H1 (cell line): ENCODE results near the gene ZMIZ1. TPM values are rescaled to one million over a fixed set of nuclear protein-coding genes. Genes with fewer than 3 reads are reported as not detected.
A peak's percentile ranks its signal among the peaks of the same experiment; 100 is the strongest.

ENCODE experiments used
- CTCF ChIA-PET: fragments of 300-600 bp; sonication (Branson Sonifier 250); formaldehyde crosslinking; loops from one replicate; lab custom pipeline; 2021; ENCODE audit not compliant: partially characterized antibody; lab: Charles Lee
- POLR2A ChIA-PET: fragments of 300-600 bp; sonication (Branson Sonifier 250); formaldehyde crosslinking; loops from one replicate; lab custom pipeline; 2021; ENCODE audit warnings: inconsistent platforms; ENCODE audit not compliant: partially characterized antibody; lab: Charles Lee
- DNase-seq, 2 experiments: peaks; one replicate each; pipeline versions ENCODE4 v3.0.0 to v3.0.0-alpha.2; 2010 to 2022; ENCODE audit warnings: low spot score in 2 of 2, low read depth in 1 of 2, mixed read lengths in 1 of 2
- FAIRE-seq: peaks from 2 replicates; lab custom pipeline; 2011; peaks lifted over from hg19 to GRCh38; lab: Jason Lieb, UNC
- H2AFZ ChIP-seq: 2 replicates; pipeline ENCODE4 v1.8.1; 2012; ENCODE audit warnings: low read length, inconsistent platforms
- H2AK5ac ChIP-seq: 2 replicates; pipeline ENCODE4 v1.6.1; 2013; ENCODE audit warnings: low read depth, low read length
- H2BK120ac ChIP-seq: replicated peaks from 2 replicates; pipeline ENCODE3; 2013; ENCODE audit warnings: low read depth, low read length, inconsistent platforms
- H2BK12ac ChIP-seq: 2 replicates; pipeline ENCODE4 v1.6.1; 2013; ENCODE audit warnings: low read depth, low read length
- H2BK15ac ChIP-seq: 2 replicates; pipeline ENCODE4 v1.6.1; 2013; ENCODE audit warnings: low read length
- H2BK20ac ChIP-seq: 2 replicates; pipeline ENCODE4 v1.6.1; 2013; ENCODE audit warnings: low read length
- H2BK5ac ChIP-seq: 2 replicates; pipeline ENCODE4 v1.6.1; 2013; ENCODE audit warnings: low read depth, low read length
- H3K14ac ChIP-seq: 2 replicates; pipeline ENCODE4 v1.6.1; 2013; ENCODE audit warnings: inconsistent platforms; ENCODE audit not compliant: insufficient read length
- H3K18ac ChIP-seq: 2 replicates; pipeline ENCODE4 v1.6.1; 2013; ENCODE audit warnings: low read length; ENCODE audit errors: extremely low read depth
- H3K23ac ChIP-seq: 2 replicates; pipeline ENCODE4 v1.6.1; 2013; ENCODE audit warnings: inconsistent platforms; ENCODE audit not compliant: insufficient read length
- H3K23me2 ChIP-seq: 2 replicates; pipeline ENCODE4 v1.6.1; 2013; ENCODE audit warnings: low read depth, low read length
- H3K27ac ChIP-seq: 2 replicates; pipeline ENCODE4 v1.6.1; 2011; ENCODE audit warnings: low read depth, low read length, inconsistent platforms
- H3K27me3 ChIP-seq, 4 experiments: replicated peaks in 1 of 4; 1 replicate in 1 of 4; 2 replicates in 3 of 4; pipeline versions ENCODE4 v1.6.1 to v1.8.1; 2011 to 2013; ENCODE audit warnings: low read length in 3 of 4, mild to moderate bottlenecking in 3 of 4, inconsistent platforms in 2 of 4, mixed read lengths in 2 of 4, moderate library complexity in 1 of 4; ENCODE audit not compliant: control insufficient read depth in 3 of 4, insufficient read depth in 3 of 4; ENCODE audit errors: extremely low read depth in 1 of 4
- H3K36me3 ChIP-seq, 4 experiments: 2 replicates each; pipeline versions ENCODE4 v1.6.1 to v1.8.1; 2011 to 2013; ENCODE audit warnings: mild to moderate bottlenecking in 4 of 4, low read length in 3 of 4, moderate library complexity in 2 of 4, control low read depth in 1 of 4, inconsistent platforms in 1 of 4; ENCODE audit not compliant: insufficient read depth in 4 of 4, control insufficient read depth in 2 of 4
- H3K4ac ChIP-seq: replicated peaks from 2 replicates; pipeline ENCODE3; 2013; ENCODE audit warnings: low read length, low read depth, mixed read lengths, inconsistent platforms; ENCODE audit not compliant: insufficient read length
- H3K4me1 ChIP-seq, 4 experiments: replicated peaks in 1 of 4; 1 replicate in 1 of 4; 2 replicates in 3 of 4; pipeline versions ENCODE4 v1.6.1 to v1.8.1; 2011 to 2013; ENCODE audit warnings: low read length in 3 of 4, inconsistent platforms in 2 of 4, mixed read lengths in 1 of 4; ENCODE audit not compliant: insufficient read depth in 4 of 4, control insufficient read depth in 3 of 4
- H3K4me2 ChIP-seq, 2 experiments: 2 replicates each; pipeline versions ENCODE4 v1.6.1 to v1.8.1; 2011 to 2013; ENCODE audit warnings: low read depth in 2 of 2, low read length in 2 of 2, control low read depth in 1 of 2, inconsistent platforms in 1 of 2, mild to moderate bottlenecking in 1 of 2; ENCODE audit not compliant: insufficient read depth in 1 of 2
- H3K4me3 ChIP-seq, 4 experiments: fragments of 200-600, 300-600 bp in 1 of 4; sonication (generic), shearing (Covaris generic), sonication (Bioruptor Twin) in 1 of 4; 2 replicates each; pipeline versions ENCODE4 v1.5.1 to v1.8.1; 2011 to 2016; ENCODE audit warnings: low read length in 4 of 4, low read depth in 3 of 4, control low read depth in 2 of 4, inconsistent platforms in 2 of 4, mild to moderate bottlenecking in 2 of 4, mixed read lengths in 1 of 4, moderate library complexity in 1 of 4; ENCODE audit not compliant: insufficient read depth in 2 of 4; ENCODE audit errors: extremely low read depth in 1 of 4
- H3K56ac ChIP-seq: replicated peaks from 2 replicates; pipeline ENCODE3; 2013; ENCODE audit warnings: low read depth, mild to moderate bottlenecking, mixed read lengths, low read length, inconsistent platforms; ENCODE audit not compliant: insufficient read length
- H3K79me1 ChIP-seq: 2 replicates; pipeline ENCODE4 v1.6.1; 2013; ENCODE audit warnings: low read depth, low read length, control low read depth
- H3K79me2 ChIP-seq, 2 experiments: 2 replicates each; pipeline versions ENCODE4 v1.6.1 to v1.8.1; 2012 to 2013; ENCODE audit warnings: low read length in 2 of 2, mild to moderate bottlenecking in 2 of 2, inconsistent platforms in 1 of 2; ENCODE audit not compliant: insufficient read depth in 2 of 2, control insufficient read depth in 1 of 2
- H3K9ac ChIP-seq, 4 experiments: replicated peaks in 1 of 4; 1 replicate in 1 of 4; 2 replicates in 3 of 4; pipeline versions ENCODE4 v1.6.1 to v1.8.1; 2011 to 2013; ENCODE audit warnings: low read depth in 3 of 4, low read length in 3 of 4, control low read depth in 2 of 4, mild to moderate bottlenecking in 2 of 4, moderate library complexity in 2 of 4, inconsistent platforms in 1 of 4; ENCODE audit errors: extremely low read depth in 1 of 4
- H3K9me3 ChIP-seq, 2 experiments: 2 replicates each; pipeline versions ENCODE4 v1.6.1 to v1.8.1; 2012 to 2013; ENCODE audit warnings: mild to moderate bottlenecking in 2 of 2, moderate library complexity in 2 of 2, control low read depth in 1 of 2, inconsistent platforms in 1 of 2, low read depth in 1 of 2, low read length in 1 of 2, mixed read lengths in 1 of 2; ENCODE audit not compliant: insufficient read depth in 2 of 2
- H4K20me1 ChIP-seq, 2 experiments: replicated peaks in 1 of 2; 2 replicates each; pipeline versions ENCODE3 to v1.8.1; 2011 to 2013; ENCODE audit warnings: inconsistent platforms in 2 of 2, low read length in 2 of 2, mild to moderate bottlenecking in 1 of 2; ENCODE audit not compliant: insufficient read depth in 2 of 2, control insufficient read depth in 1 of 2
- H4K5ac ChIP-seq: 2 replicates; pipeline ENCODE4 v1.6.1; 2013; ENCODE audit warnings: low read length, low read depth, mixed read lengths, inconsistent platforms; ENCODE audit not compliant: insufficient read length
- H4K8ac ChIP-seq: 2 replicates; pipeline ENCODE4 v1.8.0; 2013; ENCODE audit warnings: mild to moderate bottlenecking, moderate library complexity, low read length, inconsistent platforms; ENCODE audit not compliant: insufficient read depth; ENCODE audit errors: extremely low read depth
- H4K91ac ChIP-seq: replicated peaks from 2 replicates; pipeline ENCODE3; 2013; ENCODE audit warnings: low read length, mixed read lengths, inconsistent platforms; ENCODE audit not compliant: insufficient read length
- CBX8 ChIP-seq: fragments of 300-800, 300-1000 bp; sonication (generic); IDR thresholded peaks from 2 replicates; pipeline ENCODE4 v1.7.1; 2016; ENCODE audit warnings: low read depth, low read length, borderline replicate concordance
- CEBPB ChIP-seq: IDR thresholded peaks from 2 replicates; pipeline ENCODE4 v1.6.1; 2012; ENCODE audit warnings: low read depth, low read length
- FOSL1 ChIP-seq: IDR thresholded peaks from 2 replicates; pipeline ENCODE4 v1.6.1; 2011; ENCODE audit warnings: mild to moderate bottlenecking, low read depth, low read length, moderate library complexity; ENCODE audit not compliant: insufficient read depth
- KDM5A ChIP-seq: fragments of 200-600 bp; IDR thresholded peaks from 2 replicates; pipeline ENCODE4 v1.7.1; 2012; ENCODE audit warnings: mild to moderate bottlenecking, low read length, inconsistent platforms, mixed read lengths
- PHF8 ChIP-seq: fragments of 200-600 bp; sonication (generic); conservative IDR thresholded peaks from 2 replicates; pipeline ENCODE4 v1.7.1; 2012; ENCODE audit warnings: low read depth, mild to moderate bottlenecking, inconsistent platforms, low read length, moderate library complexity
- POLR2A ChIP-seq, 2 experiments: IDR thresholded peaks; 1 replicate in 1 of 2; 2 replicates in 1 of 2; pipeline ENCODE4 v1.6.1; 2011; ENCODE audit warnings: low read depth in 2 of 2, low read length in 2 of 2, mild to moderate bottlenecking in 2 of 2; ENCODE audit errors: control extremely low read depth in 1 of 2
- SIN3A ChIP-seq, 2 experiments: IDR thresholded peaks in 1 of 2; conservative IDR thresholded peaks in 1 of 2; 2 replicates each; pipeline ENCODE4 v1.6.1; 2011 to 2012; ENCODE audit warnings: low read length in 2 of 2, improper control_type of control experiment in 1 of 2, low read depth in 1 of 2, mild to moderate bottlenecking in 1 of 2
- WGBS, 2 experiments: shearing (Covaris generic) in 1 of 2; methylation state at CpG; one replicate each; pipeline versions ENCODE4 v1.1.6 to v1.1.7; 2013 to 2015; ENCODE audit warnings: low lambda C conversion rate in 2 of 2, mixed read lengths in 2 of 2, inconsistent platforms in 1 of 2, low coverage in 1 of 2, missing lambda C conversion rate in 1 of 2; ENCODE audit not compliant: insufficient replicate concordance in 2 of 2, insufficient coverage in 1 of 2, insufficient read length in 1 of 2; ENCODE audit errors: extremely low coverage in 1 of 2, missing lambda C conversion rate in 1 of 2; 5-methylcytosine and 5-hydroxymethylcytosine counted together
- polyA plus RNA-seq, 7 experiments: library from polyadenylated mRNA; depleted of rRNA in 3 of 7; stranded (reverse) in 5 of 7; unstranded in 2 of 7; fragments of >200 nt in 5 of 7; fragments of 200-250 nt in 2 of 7; gene quantifications; 1 replicate in 5 of 7; 2 replicates in 1 of 7; 4 replicates in 1 of 7; pipeline versions ENCODE4 v1.2.1 to v1.2.3, GENCODE V29; 2011 to 2013; ENCODE audit warnings: missing spikeins in 2 of 7, mixed read lengths in 2 of 7
- total RNA-seq: library from RNA; stranded (reverse); fragmentation: NEBNext Ultra II Directional; extraction: Animal tissue kit (Norgen Biotek cat#: 25700); gene quantifications from 2 replicates; pipeline ENCODE4 v1.2.1, GENCODE V29; 2021

The ZMIZ1 gene
- total and polyA plus RNA-seq, 2 of the 8 experiments (the other 6 are each of a cell fraction or from before 2014, with no cell fraction given) = 8.1 to 28.0 TPM

GRCh38 chr10:79099898-79100448, 31.2 kb downstream of the ZMIZ1 start:
- H3K4me1 ChIP-seq = peaks cover 4 to 42% (median 12%) of the 10 kb centered on the region in 4 experiments
- no peak overlapping the region for H3K4ac ChIP-seq
- H3K56ac ChIP-seq = no peak overlapping the region
- no peaks in the 10 kb centered on the region for H3K36me3 ChIP-seq
- no peak overlapping the region for H4K91ac ChIP-seq
- no peak for DNase-seq
- peak overlapping the region; percentile 56; the same call in 1 of the 2 replicates for H3K18ac ChIP-seq
- peaks cover 13 to 97% of the 10 kb centered on the region in 2 experiments; a peak in 3 of 4 replicates for H3K79me2 ChIP-seq
- H2BK12ac ChIP-seq = 0 out of 2 replicates have a peak overlapping the region, but pooled peaks have one; percentile 18
- H2BK20ac ChIP-seq = no peak overlapping the region
- H2BK5ac ChIP-seq = peak overlapping the region; percentile 69; the same call in 1 of the 2 replicates
- no peak overlapping the region for H2BK120ac ChIP-seq
- H3K14ac ChIP-seq = no peak overlapping the region
- 88% methylated on average over 2 of the region's 2 CpGs; no CpG with 5 or more reads in 1 of the 2 experiments for WGBS, 2 experiments
- H4K8ac ChIP-seq = no peak overlapping the region
- no peak overlapping the region for H2AK5ac ChIP-seq
- peaks cover 59% of the 10 kb centered on the region for H3K79me1 ChIP-seq
- H2AFZ ChIP-seq = no peak overlapping the region
- H3K4me3 ChIP-seq = no peak overlapping the region
- H4K5ac ChIP-seq = no peak overlapping the region
- H3K27ac ChIP-seq = no peak overlapping the region
- H3K23me2 ChIP-seq = no peaks in the 10 kb centered on the region; the same call in 1 of the 2 replicates
- POLR2A ChIA-PET = no interaction called here
- no peak overlapping the region for H3K23ac ChIP-seq
- TF ChIP-seq FOSL1 (no peak), CEBPB (no peak), PHF8 (no peak), KDM5A (no peak), POLR2A (IDR thresholded peaks at IDR 0.05; ENCODE audit: control extremely low read depth in 1 of 2, low read depth in 2 of 2, low read length in 2 of 2) (no peak), SIN3A (conservative IDR thresholded peaks at IDR 0.05 in 1 of 2, IDR thresholded peaks at IDR 0.05 in 1 of 2; ENCODE audit: low read depth in 1 of 2, low read length in 2 of 2) (no peak), CBX8 (no peak)
- H3K4me2 ChIP-seq = no peak overlapping the region
- H3K9me3 ChIP-seq = no peaks in the 10 kb centered on the region
- H4K20me1 ChIP-seq = peaks cover 24 to 51% of the 10 kb centered on the region in 2 experiments
- H3K27me3 ChIP-seq = no peaks in the 10 kb centered on the region
- CTCF ChIA-PET = interaction anchor here (1.0 to 2.1 kb wide), 3 partner anchors 25 to 95 kb away, joined by 3 to 6 read pairs (median 4); no protein-coding TSS in a partner anchor
- no peak overlapping the region for H2BK15ac ChIP-seq
- H3K9ac ChIP-seq = no peak overlapping the region; a peak in 2 of 7 replicates
- FAIRE-seq = no peak
